ENCODE data around the gene RTP2.

Gene RTP2

GRCh38 chr3:187667526-187667925 is 34.8 kb downstream of the RTP2 start:
- DNase-seq (ENCODE audit: low read depth), result no peak

GRCh38 chr3:187665764-187666402 is 36.5 kb downstream of the RTP2 start:
- DNase-seq (ENCODE audit: low read depth), result no peak

GRCh38 chr3:187665010-187665409 is 37.3 kb downstream of the RTP2 start:
- no peak for DNase-seq (ENCODE audit: low read depth)

GRCh38 chr3:187662848-187663409 is 39.4 kb downstream of the RTP2 start:
- DNase-seq (ENCODE audit: low read depth), result no peak

- DNase-seq (ENCODE audit: low read depth), result no peak
These were observed 41.1 kb downstream of the RTP2 start for GRCh38 chr3:187661267-187661666.

- no peak for DNase-seq (ENCODE audit: low read depth)
These were observed 51.1 kb downstream of the RTP2 start for GRCh38 chr3:187651282-187651681.
